ENCODE measurements around the gene RAB40B. TPM values are rescaled to one million over a fixed set of nuclear protein-coding genes. Genes with fewer than 3 reads are reported as not detected.

RAB40B gene
- total and polyA plus RNA-seq, 2 experiments from 2014 or later, result 20.0 to 27.8 TPM

- 92% methylated on average over 30 of the region's 30 CpGs for WGBS (ENCODE audit: low lambda C conversion rate, missing lambda C conversion rate)
- Histone ChIP-seq H3K36me3 (replicated peaks; ENCODE audit: insufficient read depth, low read depth) (no peaks in the 10 kb centered on the region), H4K20me1 (ENCODE audit: insufficient read depth, poor library complexity, severe bottlenecking) (no peaks in the 10 kb centered on the region), H3K4me3 (no peak overlapping the region), H3K9me2 (replicated peaks; ENCODE audit: insufficient read depth) (no peaks in the 10 kb centered on the region), H3K4me2 (no peak overlapping the region), H3K9me3 (ENCODE audit: low read depth) (no peaks in the 10 kb centered on the region), H3K79me2 (no peaks in the 10 kb centered on the region), H3K27ac (peak overlapping the region; percentile 89), H3K4me1 (ENCODE audit: insufficient read depth) (peaks cover 3% of the 10 kb centered on the region), H2AFZ (no peak overlapping the region), H3K27me3 (no peaks in the 10 kb centered on the region)
- no peak for DNase-seq (ENCODE audit: low spot score)
- TF ChIP-seq EZH2 (IDR thresholded peaks at IDR 0.05; ENCODE audit: borderline replicate concordance) (no peak), CTCF (IDR thresholded peaks at IDR 0.05; ENCODE audit: poor library complexity) (no peak), EZH2phosphoT487 (IDR thresholded peaks at IDR 0.05; ENCODE audit: low read depth, severe bottlenecking, unreplicated experiment) (no peak)
Measured at GRCh38 chr17:82653651-82654528, 44.6 kb downstream of the RAB40B start.

GRCh38 chr17:82650723-82651122, 47.8 kb downstream of the RAB40B start:
- no peak overlapping the region for H2AFZ ChIP-seq
- TF ChIP-seq EZH2 (IDR thresholded peaks at IDR 0.05; ENCODE audit: borderline replicate concordance) (no peak), EZH2phosphoT487 (IDR thresholded peaks at IDR 0.05; ENCODE audit: low read depth, severe bottlenecking, unreplicated experiment) (no peak), CTCF (IDR thresholded peaks at IDR 0.05; ENCODE audit: poor library complexity) (no peak)
- no peak overlapping the region for H3K27ac ChIP-seq
- WGBS (ENCODE audit: low lambda C conversion rate, missing lambda C conversion rate), result 93% methylated on average over 10 of the region's 10 CpGs
- H3K9me3 ChIP-seq (ENCODE audit: low read depth), result no peaks in the 10 kb centered on the region
- no peak overlapping the region for H3K4me3 ChIP-seq
- H3K4me1 ChIP-seq (ENCODE audit: insufficient read depth), result peaks cover 16% of the 10 kb centered on the region
- H3K79me2 ChIP-seq, result peaks cover 22% of the 10 kb centered on the region
- H3K4me2 ChIP-seq, result no peak overlapping the region
- no peak for DNase-seq (ENCODE audit: low spot score)
- H3K27me3 ChIP-seq, result no peaks in the 10 kb centered on the region
- H3K9me2 ChIP-seq (replicated peaks; ENCODE audit: insufficient read depth), result no peaks in the 10 kb centered on the region
- peaks cover 19% of the 10 kb centered on the region for H4K20me1 ChIP-seq (ENCODE audit: insufficient read depth, poor library complexity, severe bottlenecking)
- no peaks in the 10 kb centered on the region for H3K36me3 ChIP-seq (replicated peaks; ENCODE audit: insufficient read depth, low read depth)

GRCh38 chr17:82649501-82650261, 48.8 kb downstream of the RAB40B start:
- Histone ChIP-seq H3K4me1 (ENCODE audit: insufficient read depth) (peaks cover 15% of the 10 kb centered on the region), H3K27me3 (no peaks in the 10 kb centered on the region), H3K9me2 (replicated peaks; ENCODE audit: insufficient read depth) (no peaks in the 10 kb centered on the region), H3K27ac (no peak overlapping the region), H3K9me3 (ENCODE audit: low read depth) (no peaks in the 10 kb centered on the region), H3K4me3 (no peak overlapping the region), H3K79me2 (peaks cover 32% of the 10 kb centered on the region), H3K4me2 (no peak overlapping the region), H2AFZ (no peak overlapping the region), H3K36me3 (replicated peaks; ENCODE audit: insufficient read depth, low read depth) (no peaks in the 10 kb centered on the region), H4K20me1 (ENCODE audit: insufficient read depth, poor library complexity, severe bottlenecking) (peaks cover 30% of the 10 kb centered on the region)
- TF ChIP-seq CTCF (IDR thresholded peaks at IDR 0.05; ENCODE audit: poor library complexity) (no peak), EZH2 (IDR thresholded peaks at IDR 0.05; ENCODE audit: borderline replicate concordance) (no peak), EZH2phosphoT487 (IDR thresholded peaks at IDR 0.05; ENCODE audit: low read depth, severe bottlenecking, unreplicated experiment) (no peak)
- WGBS (ENCODE audit: low lambda C conversion rate, missing lambda C conversion rate), result 91% methylated on average over 22 of the region's 22 CpGs
- no peak for DNase-seq (ENCODE audit: low spot score)

Measured in hepatocyte (in vitro differentiated cells).